SJSA1 (cell line): ENCODE measurements around the gene FAM174C. TPM values are rescaled to one million over a fixed set of nuclear protein-coding genes. Genes with fewer than 3 reads are reported as not detected.

Experiments used
- DNase-seq, 2 experiments: peaks; one replicate each; pipeline ENCODE4 v3.0.0-alpha.2; 2015 to 2020; ENCODE audit warnings: low spot score in 2 of 2, low read depth in 1 of 2
- H3K27ac ChIP-seq: fragments of 250-450 bp; sonication (Bioruptor Pico); 2 replicates; pipeline ENCODE4 v1.5.1; 2020; ENCODE audit warnings: mild to moderate bottlenecking, moderate library complexity
- H3K27me3 ChIP-seq: fragments of 250-450 bp; sonication (Bioruptor Pico); replicated peaks from 2 replicates; pipeline ENCODE4 v1.5.1; 2020; ENCODE audit warnings: mild to moderate bottlenecking, moderate library complexity
- H3K36me3 ChIP-seq: fragments of 250-450 bp; sonication (Bioruptor Pico); 2 replicates; pipeline ENCODE4 v1.5.1; 2020; ENCODE audit warnings: mild to moderate bottlenecking
- H3K4me1 ChIP-seq: fragments of 250-450 bp; sonication (Bioruptor Pico); replicated peaks from 2 replicates; pipeline ENCODE4 v1.6.1; 2021; ENCODE audit warnings: mild to moderate bottlenecking
- H3K4me3 ChIP-seq: fragments of 250-450 bp; sonication (Bioruptor Pico); 2 replicates; pipeline ENCODE4 v1.5.1; 2020; ENCODE audit warnings: mild to moderate bottlenecking
- H3K9me3 ChIP-seq: fragments of 250-450 bp; sonication (Bioruptor Pico); replicated peaks from 2 replicates; pipeline ENCODE4 v1.5.1; 2020; ENCODE audit warnings: mild to moderate bottlenecking
- total RNA-seq: library from RNA; depleted of rRNA; stranded (reverse); fragments of >200 nt; shearing (Covaris generic); gene quantifications from 2 replicates; pipeline ENCODE4 v1.2.3, GENCODE V29; 2014

Gene FAM174C
- total RNA-seq, 1 experiment from 2014 or later: 32.2 TPM

- Histone ChIP-seq H3K4me1 (peaks cover 16% of the 10 kb centered on the region; the same call in 1 of the 2 replicates), H3K4me3 (no peak overlapping the region), H3K36me3 (no peaks in the 10 kb centered on the region), H3K27ac (no peak overlapping the region), H3K27me3 (peaks cover 74% of the 10 kb centered on the region), H3K9me3 (no peaks in the 10 kb centered on the region)
- DNase-seq: no peak
These were observed 14.9 kb downstream of the FAM174C start for GRCh38 chr19:1290196-1290702.

DNA sequence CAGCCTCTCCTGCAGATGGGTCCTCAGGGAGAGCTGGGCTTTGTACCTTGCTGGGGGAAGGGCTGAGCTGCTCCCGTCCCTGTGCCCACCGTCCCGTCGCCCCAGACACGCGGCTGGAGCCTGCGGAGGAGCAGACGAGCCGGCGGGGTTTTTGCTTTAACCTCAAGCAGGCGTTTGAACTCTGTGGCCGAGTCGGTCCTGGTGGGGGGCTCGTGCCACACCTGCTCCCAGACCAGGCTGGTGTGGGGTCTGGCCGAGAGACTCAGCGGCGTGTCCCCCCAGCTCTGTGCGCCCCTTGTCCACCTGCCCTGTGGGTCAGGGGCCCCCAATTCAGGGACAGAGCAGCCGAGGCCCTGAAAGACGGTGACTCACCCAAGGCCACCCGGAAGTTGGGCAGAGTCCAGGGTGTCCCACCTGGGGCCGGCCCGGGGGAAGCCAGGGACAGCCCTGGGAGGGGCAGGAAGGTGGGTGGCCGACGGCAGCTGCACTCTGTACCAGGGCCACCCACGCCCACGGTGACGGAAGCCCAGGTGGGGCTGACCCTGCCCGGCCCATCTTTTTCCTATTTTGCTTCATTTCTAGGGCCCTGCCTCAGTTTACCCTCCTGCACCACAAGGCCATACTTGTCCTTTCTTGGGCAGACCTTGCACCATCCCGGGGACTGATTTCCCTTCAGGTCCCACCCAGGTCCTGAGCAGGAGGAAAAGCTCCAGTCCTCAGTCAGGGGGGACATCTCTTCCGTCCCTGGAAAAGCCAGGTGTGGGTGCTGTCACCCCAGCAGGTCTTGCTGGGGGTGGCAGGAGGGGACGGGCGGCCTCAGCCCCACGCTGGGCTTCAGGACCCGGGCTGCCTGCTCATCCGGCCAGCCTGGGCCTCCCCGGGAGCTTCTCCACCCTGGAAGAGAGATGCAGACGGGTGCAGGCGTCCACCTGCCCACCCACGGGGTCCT, 15.6 kb downstream of the FAM174C start:
- H3K36me3 ChIP-seq: no peaks in the 10 kb centered on the region
- peaks cover 16% of the 10 kb centered on the region; the same call in 1 of the 2 replicates for H3K4me1 ChIP-seq
- DNase-seq: no peak
- no peak overlapping the region for H3K27ac ChIP-seq
- H3K4me3 ChIP-seq: no peak overlapping the region
- peaks cover 71% of the 10 kb centered on the region for H3K27me3 ChIP-seq
- no peaks in the 10 kb centered on the region for H3K9me3 ChIP-seq

DNA sequence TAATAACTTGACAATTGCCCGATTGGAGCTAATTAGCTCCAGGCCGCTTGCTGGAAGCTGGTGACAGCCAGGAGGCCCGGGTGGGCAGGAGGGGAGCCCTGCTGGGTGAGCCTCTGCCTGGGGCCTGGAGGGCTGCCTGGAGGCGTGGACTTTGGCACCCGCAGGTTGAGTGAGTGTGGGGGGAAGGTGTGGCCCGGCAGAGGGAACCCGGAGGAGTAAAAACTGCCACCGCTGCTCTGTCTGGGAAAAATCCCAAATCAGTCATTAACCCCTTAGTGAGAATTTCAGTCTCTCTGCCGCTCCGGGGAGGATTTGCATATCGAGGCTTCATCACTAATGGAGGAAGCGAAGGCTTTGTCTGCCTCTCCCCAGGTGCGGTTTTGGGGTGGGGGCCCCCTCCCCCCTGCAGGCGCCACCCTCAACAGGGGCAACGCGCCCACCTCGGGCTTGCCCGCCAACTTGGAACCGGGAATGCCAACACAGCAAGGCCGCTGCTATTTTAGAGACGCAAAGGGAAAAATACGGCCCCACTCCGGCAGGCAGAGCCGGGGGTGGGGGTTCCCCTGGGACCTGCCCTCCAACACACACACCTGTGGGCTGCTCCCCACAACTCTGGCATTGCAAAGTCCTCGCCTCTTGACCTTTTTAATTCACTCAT, 16.6 kb downstream of the FAM174C start:
- no peaks in the 10 kb centered on the region for H3K36me3 ChIP-seq
- H3K9me3 ChIP-seq: no peaks in the 10 kb centered on the region
- H3K27me3 ChIP-seq: peaks cover 64% of the 10 kb centered on the region
- no peak overlapping the region for H3K4me3 ChIP-seq
- no peak overlapping the region for H3K27ac ChIP-seq
- H3K4me1 ChIP-seq: peaks cover 12% of the 10 kb centered on the region; the same call in 1 of the 2 replicates
- DNase-seq: no peak

- H3K27me3 ChIP-seq: peaks cover 57% of the 10 kb centered on the region
- H3K9me3 ChIP-seq: no peaks in the 10 kb centered on the region
- peaks cover 9% of the 10 kb centered on the region; the same call in 1 of the 2 replicates for H3K4me1 ChIP-seq
- no peaks in the 10 kb centered on the region for H3K36me3 ChIP-seq
- no peak for DNase-seq
- H3K4me3 ChIP-seq: no peak overlapping the region
- H3K27ac ChIP-seq: no peak overlapping the region
These were observed 17.3 kb downstream of the FAM174C start for GRCh38 chr19:1292419-1293151.

- Histone ChIP-seq H3K9me3 (no peaks in the 10 kb centered on the region), H3K4me1 (peaks cover 4% of the 10 kb centered on the region; the same call in 1 of the 2 replicates), H3K36me3 (no peaks in the 10 kb centered on the region), H3K27ac (no peak overlapping the region), H3K4me3 (no peak overlapping the region), H3K27me3 (peaks cover 43% of the 10 kb centered on the region)
- DNase-seq: no peak
These were observed 18.7 kb downstream of the FAM174C start for GRCh38 chr19:1293782-1294604.

GRCh38 chr19:1294688-1295087, 19.4 kb downstream of the FAM174C start:
- H3K36me3 ChIP-seq: no peaks in the 10 kb centered on the region
- no peak for DNase-seq
- H3K27me3 ChIP-seq: peaks cover 36% of the 10 kb centered on the region
- H3K27ac ChIP-seq: no peak overlapping the region
- H3K4me3 ChIP-seq: no peak overlapping the region
- H3K4me1 ChIP-seq: peaks cover 4% of the 10 kb centered on the region; the same call in 1 of the 2 replicates
- H3K9me3 ChIP-seq: no peaks in the 10 kb centered on the region

DNA sequence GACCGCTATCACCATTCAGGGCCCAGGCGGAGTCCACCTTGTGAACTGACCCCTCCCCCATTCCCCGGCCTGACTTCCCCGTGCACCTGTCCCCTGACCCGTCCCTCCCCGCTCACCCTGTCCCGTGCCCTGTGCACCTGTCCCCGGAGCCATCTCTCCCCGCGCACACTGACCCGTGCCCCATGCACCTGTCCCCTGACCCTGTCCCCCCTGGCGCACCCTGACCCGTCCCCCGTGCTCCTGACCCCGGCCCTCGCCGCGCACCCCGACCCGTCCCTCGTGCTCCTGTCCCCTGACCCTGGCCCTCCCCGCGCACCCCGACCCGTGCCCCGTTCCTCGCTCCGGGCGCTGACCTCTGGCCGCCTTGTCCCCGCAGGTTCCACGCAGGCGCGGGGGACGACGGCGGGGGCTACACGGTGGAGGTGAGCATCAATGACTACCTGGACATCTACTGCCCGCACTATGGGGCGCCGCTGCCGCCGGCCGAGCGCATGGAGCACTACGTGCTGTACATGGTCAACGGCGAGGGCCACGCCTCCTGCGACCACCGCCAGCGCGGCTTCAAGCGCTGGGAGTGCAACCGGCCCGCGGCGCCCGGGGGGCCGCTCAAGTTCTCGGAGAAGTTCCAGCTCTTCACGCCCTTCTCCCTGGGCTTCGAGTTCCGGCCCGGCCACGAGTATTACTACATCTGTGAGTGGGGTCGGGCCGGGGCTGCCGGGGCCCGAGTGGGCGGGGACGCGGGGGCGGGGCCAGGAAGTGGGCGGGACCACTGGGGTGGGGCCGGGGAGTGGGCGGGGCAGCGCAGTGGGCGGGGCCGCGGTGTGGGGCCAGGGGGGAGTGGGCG, 20.1 kb downstream of the FAM174C start:
- no peak for DNase-seq
- no peaks in the 10 kb centered on the region for H3K36me3 ChIP-seq
- H3K27ac ChIP-seq: no peak overlapping the region
- H3K4me3 ChIP-seq: no peak overlapping the region
- H3K4me1 ChIP-seq: peaks cover 4% of the 10 kb centered on the region; the same call in 1 of the 2 replicates
- H3K27me3 ChIP-seq: peaks cover 29% of the 10 kb centered on the region
- no peaks in the 10 kb centered on the region for H3K9me3 ChIP-seq

GRCh38 chr19:1296078-1296477, 20.7 kb downstream of the FAM174C start:
- H3K9me3 ChIP-seq: no peaks in the 10 kb centered on the region
- no peaks in the 10 kb centered on the region for H3K36me3 ChIP-seq
- H3K4me3 ChIP-seq: no peak overlapping the region
- DNase-seq: no peak
- peaks cover 22% of the 10 kb centered on the region for H3K27me3 ChIP-seq
- no peak overlapping the region for H3K27ac ChIP-seq
- H3K4me1 ChIP-seq: no peaks in the 10 kb centered on the region

- no peak overlapping the region for H3K4me3 ChIP-seq
- H3K4me1 ChIP-seq: no peaks in the 10 kb centered on the region
- no peaks in the 10 kb centered on the region for H3K36me3 ChIP-seq
- H3K27me3 ChIP-seq: peaks cover 16% of the 10 kb centered on the region
- no peaks in the 10 kb centered on the region for H3K9me3 ChIP-seq
- no peak for DNase-seq
- no peak overlapping the region for H3K27ac ChIP-seq
These were observed 21.4 kb downstream of the FAM174C start for GRCh38 chr19:1296575-1297271.

- Histone ChIP-seq H3K27ac (no peak overlapping the region), H3K4me1 (no peaks in the 10 kb centered on the region), H3K27me3 (peaks cover 3% of the 10 kb centered on the region; the same call in 1 of the 2 replicates), H3K4me3 (no peak overlapping the region), H3K9me3 (no peaks in the 10 kb centered on the region), H3K36me3 (no peaks in the 10 kb centered on the region)
- DNase-seq: no peak
These were observed 22.9 kb downstream of the FAM174C start for GRCh38 chr19:1298235-1298634.

DNA sequence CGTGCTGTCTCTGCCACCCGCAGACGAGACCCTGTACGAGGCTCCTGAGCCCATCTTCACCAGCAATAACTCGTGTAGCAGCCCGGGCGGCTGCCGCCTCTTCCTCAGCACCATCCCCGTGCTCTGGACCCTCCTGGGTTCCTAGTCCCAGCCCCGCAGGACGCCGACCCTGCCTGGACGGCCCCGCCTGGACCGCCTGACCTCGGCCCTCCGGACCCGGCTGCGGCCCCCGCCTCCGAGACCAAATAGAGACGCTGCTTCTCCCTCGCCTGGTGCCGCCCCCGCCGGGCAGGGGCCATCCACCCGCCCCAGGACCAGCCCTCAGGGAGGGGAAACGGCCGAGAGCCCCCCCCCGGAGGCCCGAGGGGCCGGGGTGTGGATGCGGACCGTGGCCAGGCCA, 24.5 kb downstream of the FAM174C start:
- H3K27me3 ChIP-seq: no peaks in the 10 kb centered on the region
- no peak for DNase-seq
- H3K36me3 ChIP-seq: no peaks in the 10 kb centered on the region
- H3K4me1 ChIP-seq: no peaks in the 10 kb centered on the region
- no peaks in the 10 kb centered on the region for H3K9me3 ChIP-seq
- H3K4me3 ChIP-seq: no peak overlapping the region
- H3K27ac ChIP-seq: no peak overlapping the region
